ENCODE data around the gene C10orf90.

C10orf90 gene

DNA sequence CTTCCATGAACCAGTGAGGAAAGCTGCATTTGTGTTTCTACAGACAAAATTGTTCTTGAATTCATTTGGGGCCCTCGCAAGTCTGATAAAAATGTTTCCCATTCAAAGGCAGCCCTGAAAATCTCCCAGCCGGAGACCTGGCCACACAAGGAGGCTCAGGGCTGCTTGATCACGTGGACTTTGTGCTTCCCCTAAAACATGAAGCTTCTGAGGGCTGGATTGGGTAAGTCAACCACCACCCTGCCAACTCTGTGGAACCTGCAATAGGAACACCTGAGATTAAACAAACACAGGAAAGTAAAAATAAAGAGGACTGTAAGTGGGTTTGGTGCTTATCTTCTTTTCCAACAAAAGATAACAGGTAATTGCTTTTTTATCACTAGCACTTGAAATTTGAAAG is 133.8 kb downstream of the C10orf90 start:
- DNase-seq, result no peak

DNA sequence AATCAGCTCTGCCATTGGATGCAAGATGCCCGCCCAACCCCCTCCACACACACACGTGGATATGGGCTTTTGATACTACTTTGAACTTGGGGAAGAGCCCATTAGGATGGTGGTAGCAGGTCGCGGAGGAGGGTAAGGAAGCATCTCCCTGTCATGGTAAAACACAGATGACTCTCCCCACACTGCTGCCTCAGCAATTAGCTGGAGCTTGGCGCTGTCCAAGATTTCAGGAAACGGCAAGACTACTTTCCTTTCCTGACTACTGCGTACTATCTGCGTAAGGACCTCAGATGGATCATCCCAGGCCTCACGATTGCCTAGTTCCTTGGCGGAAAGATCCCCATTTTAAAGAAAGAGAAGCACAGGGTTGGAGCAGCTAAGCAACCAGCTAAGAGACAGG is 134.3 kb downstream of the C10orf90 start:
- no peak for DNase-seq

GRCh38 chr10:126533644-126534043 is 136.8 kb downstream of the C10orf90 start:
- DNase-seq, result peak; percentile 21

DNA sequence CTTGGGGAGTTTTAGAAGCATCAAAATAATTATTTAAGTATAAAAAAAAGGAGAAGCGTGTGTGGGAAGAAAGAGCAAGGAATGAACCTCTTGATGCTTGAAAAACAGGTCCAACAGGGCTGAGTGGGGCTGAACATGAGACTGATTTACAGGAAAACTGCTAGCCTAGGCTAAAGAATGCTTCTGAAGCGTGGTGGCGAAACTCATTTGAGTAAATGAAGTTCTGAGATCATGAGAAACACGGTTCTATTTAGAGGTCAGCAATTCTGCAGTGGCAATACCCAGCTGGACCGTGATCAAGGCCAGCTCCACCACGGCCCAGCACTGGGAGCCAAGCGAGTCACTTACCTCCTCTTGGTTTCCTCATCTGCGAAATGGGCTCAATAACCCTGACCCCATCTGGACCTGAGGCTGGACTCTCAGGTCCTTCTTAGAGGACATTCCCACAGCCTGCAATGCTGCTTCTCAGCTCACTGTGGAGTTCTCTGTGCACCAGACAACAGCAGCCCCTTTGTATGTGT is 142.1 kb downstream of the C10orf90 start:
- DNase-seq, result no peak

DNA sequence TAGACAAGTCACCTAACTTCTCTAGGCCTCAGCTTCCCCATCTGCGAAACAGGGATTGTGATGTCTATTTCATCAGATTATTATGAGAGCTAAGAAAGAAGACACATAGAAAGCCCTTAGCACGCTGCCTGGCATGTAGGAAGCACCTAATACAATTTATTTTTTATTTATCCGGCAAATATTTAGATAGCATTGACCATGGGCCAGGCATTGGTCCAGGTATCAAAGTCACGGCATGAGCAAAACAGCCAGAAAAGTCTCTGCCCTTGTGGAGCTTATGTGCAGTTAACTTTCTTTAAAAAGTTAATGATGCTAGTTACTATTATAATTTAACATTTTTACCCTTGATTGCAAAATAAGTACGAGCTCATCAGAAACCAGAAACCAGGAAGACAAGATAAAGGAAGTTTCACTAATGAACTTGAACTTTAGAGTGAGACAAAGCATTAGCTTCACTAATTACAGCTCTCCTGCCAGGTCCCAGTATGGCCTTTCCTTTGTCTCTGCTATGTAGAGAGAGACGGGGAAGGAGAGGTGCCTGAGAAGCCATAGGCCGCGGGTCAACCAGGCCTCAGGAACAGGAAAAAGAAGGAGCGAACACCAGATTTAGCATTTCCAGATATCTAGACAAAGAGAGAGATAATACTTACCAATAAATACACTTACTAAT is 142.7 kb downstream of the C10orf90 start:
- no peak for DNase-seq

- DNase-seq, result no peak
Observed at GRCh38 chr10:126525326-126525725, 145.2 kb downstream of the C10orf90 start.

GRCh38 chr10:126524526-126524925 is 146.0 kb downstream of the C10orf90 start:
- no peak for DNase-seq

DNA sequence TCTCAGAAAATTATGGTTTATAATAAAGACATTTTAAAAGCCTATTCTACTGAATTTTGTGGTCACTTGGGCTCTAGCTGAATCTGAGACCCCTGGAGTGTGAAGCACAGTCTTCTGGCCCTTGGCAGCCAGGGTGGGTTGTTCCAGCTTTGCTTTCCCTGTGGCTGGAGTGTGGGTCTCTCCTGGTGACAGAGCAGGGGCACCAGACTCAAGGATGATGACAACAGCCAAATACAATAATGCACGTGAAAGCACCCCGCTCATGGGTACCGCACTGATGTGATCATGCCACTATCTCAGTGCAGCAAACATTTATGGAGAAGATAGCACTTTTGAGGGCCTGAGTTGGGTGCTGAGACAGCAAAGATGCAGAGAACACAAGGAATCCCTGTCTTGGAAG is 147.4 kb downstream of the C10orf90 start:
- no peak for DNase-seq

- no peak for DNase-seq
Observed at GRCh38 chr10:126521399-126521798, 149.1 kb downstream of the C10orf90 start.

GRCh38 chr10:126520751-126521317 is 149.7 kb downstream of the C10orf90 start:
- no peak for DNase-seq

- DNase-seq, result no peak
Observed at GRCh38 chr10:126519992-126520391, 150.5 kb downstream of the C10orf90 start.

DNA sequence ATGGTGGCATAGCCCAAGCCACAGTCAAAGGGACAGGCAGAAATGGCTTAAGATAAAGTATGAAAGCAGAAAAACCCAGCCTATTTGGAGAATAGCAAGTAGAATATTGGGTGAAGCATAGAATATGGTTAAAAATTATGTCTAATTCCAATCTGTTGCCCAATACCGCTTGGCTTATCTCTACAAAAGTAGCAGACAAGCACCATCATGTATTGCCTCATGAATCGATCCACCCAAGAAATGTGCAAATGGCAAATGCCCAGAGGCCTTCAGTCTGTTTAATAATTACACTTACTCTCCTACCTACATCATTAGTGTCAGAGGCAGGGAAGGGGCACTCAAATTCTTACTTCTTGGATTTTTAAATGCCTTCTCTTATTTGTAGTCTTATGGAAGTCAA is 151.3 kb downstream of the C10orf90 start:
- DNase-seq, result no peak

DNA sequence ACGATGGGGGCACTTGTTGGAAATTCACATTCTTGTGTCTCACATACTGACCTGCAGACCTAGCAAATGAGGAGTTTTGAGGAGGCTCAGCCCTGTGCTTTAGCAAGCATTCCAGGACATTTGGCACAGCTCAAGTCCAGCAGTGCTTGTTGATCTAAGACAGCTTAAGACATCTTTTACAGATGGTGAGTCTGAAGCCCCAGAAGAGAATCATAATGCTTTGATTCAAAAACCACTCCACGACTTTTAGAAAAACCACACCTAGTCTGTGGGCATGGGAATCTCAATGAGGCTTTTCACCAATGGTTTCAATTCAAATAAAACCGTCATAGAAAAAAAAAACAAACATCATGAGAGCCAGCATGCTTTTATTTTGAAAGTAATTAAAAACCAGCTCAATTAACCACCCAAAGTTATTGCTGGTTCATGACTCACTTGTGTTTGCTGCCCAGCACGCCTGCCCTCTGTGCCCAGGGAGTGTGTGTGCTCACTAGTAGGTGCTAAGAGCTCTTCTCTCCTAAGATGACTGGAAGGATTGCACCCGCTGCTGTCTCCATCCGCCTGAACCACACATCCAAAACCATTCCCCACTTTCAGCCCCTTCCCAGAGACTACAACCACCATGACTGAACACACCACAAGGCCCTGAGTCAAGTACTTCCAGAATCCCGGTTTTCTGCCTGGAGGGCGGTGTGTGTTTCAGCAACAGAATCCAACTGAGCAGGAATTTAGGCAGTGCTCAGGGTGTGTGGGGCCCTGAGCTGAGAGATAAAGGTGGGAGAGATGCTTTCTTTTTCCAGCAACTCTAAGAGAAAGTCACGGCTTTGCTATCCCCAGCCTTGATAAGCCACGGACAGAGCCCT is 152.0 kb downstream of the C10orf90 start:
- no peak for DNase-seq

- no peak for DNase-seq
Observed at GRCh38 chr10:126516515-126516914, 154.0 kb downstream of the C10orf90 start.

DNA sequence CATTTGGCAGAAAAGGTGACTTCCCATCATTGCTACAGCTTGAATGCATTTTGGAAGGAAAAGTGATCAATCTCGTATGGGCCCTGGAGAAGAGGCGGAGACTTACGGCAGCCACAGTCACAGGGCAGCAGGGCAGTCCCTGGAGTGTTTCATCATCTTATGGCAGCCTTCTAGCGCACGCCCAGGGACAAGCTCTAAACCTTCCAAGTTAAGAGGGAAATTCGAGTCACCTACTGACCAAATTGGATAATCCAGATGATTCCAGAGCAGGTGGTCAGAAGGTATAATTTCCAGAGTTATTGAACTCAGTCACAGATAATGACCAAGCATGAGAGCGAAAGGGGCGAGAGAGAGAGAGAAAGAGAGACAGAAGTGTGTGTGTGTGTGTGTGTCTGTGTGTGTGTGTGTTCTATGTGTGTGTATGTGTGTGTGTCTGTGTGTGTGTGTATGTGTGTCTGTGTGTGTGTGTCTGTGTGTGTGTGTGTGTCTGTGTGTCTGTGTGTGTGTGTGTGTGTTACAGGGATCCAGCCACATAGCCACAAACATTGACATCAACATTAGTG is 158.5 kb downstream of the C10orf90 start:
- no peak for DNase-seq

- no peak for DNase-seq
Observed at GRCh38 chr10:126509182-126509581, 161.3 kb downstream of the C10orf90 start.

- DNase-seq, result no peak
Observed at GRCh38 chr10:126508535-126509040, 161.9 kb downstream of the C10orf90 start.

DNA sequence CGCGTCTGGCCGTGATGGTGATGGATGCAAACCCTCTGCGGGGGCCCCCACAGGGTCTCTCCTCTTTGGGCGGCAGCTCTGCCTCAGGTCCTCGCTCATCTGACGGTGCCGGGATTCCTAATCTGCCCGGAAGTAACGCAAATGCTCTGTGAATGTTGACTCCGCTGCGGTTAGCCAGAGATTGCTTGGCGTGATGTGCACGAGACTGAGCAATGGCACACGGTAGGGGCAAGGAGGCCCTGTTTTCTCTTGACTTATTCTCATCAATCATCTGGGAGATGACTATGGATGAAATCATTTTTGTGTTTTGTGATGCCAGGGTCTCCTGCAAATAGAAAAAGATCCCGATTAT is 165.8 kb downstream of the C10orf90 start:
- DNase-seq, result no peak

DNA sequence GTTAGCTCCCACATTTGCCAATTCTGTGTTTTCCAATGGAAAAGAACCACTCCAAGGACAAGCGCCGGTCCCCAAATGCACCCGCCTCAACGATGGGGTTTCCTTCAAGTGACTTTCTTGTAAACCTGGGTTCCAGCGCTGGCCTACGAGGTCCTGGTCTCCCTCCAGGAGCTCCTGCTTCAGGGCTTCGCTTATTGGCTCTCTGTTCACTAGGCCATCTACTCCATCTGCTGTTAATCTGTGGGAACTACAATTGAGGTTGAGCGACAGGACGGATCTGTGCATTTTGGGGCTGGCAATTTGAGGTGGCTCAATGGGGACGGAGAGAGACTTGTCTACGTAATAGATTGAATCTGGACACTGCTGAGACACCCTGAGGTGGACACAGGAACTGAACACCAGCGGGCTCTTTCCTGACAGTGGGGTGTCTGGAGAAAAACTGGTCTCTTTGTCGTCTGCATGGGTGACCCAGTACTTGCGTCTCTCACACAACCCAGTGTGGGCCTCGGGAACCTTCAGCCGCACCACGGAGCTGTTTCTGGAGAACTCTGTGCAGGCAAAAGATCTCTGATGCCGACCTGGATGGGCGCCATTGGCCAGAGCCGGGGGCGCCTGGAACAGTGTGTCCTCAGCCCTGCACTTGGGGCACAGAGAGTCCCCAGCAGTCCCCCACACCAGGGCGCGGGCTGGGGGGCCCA is 166.3 kb downstream of the C10orf90 start:
- DNase-seq, result peak; percentile 24

DNA sequence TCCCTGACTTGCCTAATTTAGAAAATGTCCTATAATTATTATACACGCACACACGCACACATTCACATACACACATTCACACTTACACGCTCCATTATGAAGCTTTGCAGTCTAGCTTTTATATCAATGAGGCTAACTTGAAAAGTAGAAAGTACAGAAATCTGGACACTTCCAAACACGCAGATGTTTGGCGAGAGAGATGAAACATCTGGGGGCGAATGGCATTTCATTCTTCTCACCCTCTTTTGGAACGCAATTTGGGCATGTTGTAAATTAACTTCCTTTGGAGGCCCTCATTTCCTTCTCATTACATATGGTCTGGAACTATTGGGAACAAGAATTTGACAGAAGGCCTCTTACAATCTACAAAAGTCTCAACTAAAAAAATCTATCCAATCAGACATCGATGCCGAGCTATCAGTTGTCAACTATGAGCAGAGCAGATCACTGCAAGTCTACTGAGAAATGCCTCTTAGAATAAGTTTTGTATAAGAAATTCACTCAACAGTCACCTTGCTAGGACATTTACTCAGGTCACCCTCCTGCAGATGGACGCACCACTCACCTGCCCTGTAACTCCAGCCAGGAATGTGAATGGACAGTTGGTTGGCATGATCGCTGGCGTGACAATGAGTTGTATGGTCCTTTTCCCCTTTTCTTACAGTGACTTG is 167.0 kb downstream of the C10orf90 start:
- no peak for DNase-seq

GRCh38 chr10:126502441-126502840 is 168.1 kb downstream of the C10orf90 start:
- DNase-seq, result no peak

DNA sequence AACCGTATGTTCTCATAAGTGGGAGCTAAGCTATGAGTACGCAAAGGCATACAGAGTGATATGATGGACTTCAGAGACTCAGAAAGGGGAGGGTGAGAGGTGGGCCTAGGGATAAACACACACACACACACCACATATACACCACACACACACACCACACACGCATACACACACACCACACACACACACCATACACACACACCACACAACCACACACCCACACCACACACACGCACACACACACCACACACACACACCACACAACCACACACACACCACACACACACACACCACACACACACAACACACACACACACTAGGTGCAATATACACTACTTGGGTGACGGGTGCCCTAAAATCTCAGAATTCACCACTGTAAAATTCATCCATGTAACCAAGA is 168.7 kb downstream of the C10orf90 start:
- DNase-seq, result no peak
